ENCODE results near the gene GH1. TPM values are rescaled to one million over a fixed set of nuclear protein-coding genes. Genes with fewer than 3 reads are reported as not detected.

The GH1 gene
- total RNA-seq, 1 experiment from 2014 or later = not detected

GRCh38 chr17:63933598-63933997, 15.0 kb upstream of the GH1 start:
- CTCF ChIA-PET = interaction anchor here (0.8 to 3.9 kb wide), 4 partner anchors 13 to 200 kb away, joined by 3 to 17 read pairs (median 3); no protein-coding TSS in a partner anchor
- POLR2A ChIA-PET = no interaction called here
- RAD21 ChIA-PET (ENCODE audit: low non-redundant PET in 1 of 2, low total read pairs in 2 of 2, uncharacterized antibody in 2 of 2, unreplicated experiment in 2 of 2) = no interaction called here
- BruUV-seq (replicated peaks) = no TSS peak
- H3K4me3 ChIP-seq (replicated peaks in 1 of 2; ENCODE audit: low read depth in 1 of 2, low read length in 2 of 2) = no peak overlapping the region
- no peak overlapping the region for H3K9ac ChIP-seq (ENCODE audit: low read length)
- no peaks in the 10 kb centered on the region for H3K36me3 ChIP-seq (ENCODE audit: control insufficient read depth in 1 of 2, insufficient read depth in 2 of 2, low read length in 2 of 2)
- no peaks in the 10 kb centered on the region for H4K20me1 ChIP-seq (ENCODE audit: insufficient read depth)
- no peak for DNase-seq (ENCODE audit: low read depth, low spot score)
- no peak overlapping the region for H3K4me2 ChIP-seq (ENCODE audit: low read length)
- peaks cover 0 to 11% of the 10 kb centered on the region in 2 experiments; a peak in 3 of 4 replicates for H3K4me1 ChIP-seq (ENCODE audit: control insufficient read depth in 1 of 2, insufficient read depth in 2 of 2, low read length in 2 of 2)
- no peaks in the 10 kb centered on the region for H3K79me2 ChIP-seq (ENCODE audit: insufficient read depth, low read length)
- intact Hi-C loops (cut with micrococcal nuclease) = no loop called here
- H2AFZ ChIP-seq (ENCODE audit: low read depth, low read length, poor library complexity, severe bottlenecking) = no peak overlapping the region
- no peak for ATAC-seq
- H3K9me2 ChIP-seq (ENCODE audit: insufficient read depth) = no peaks in the 10 kb centered on the region
- no peaks in the 10 kb centered on the region for H3K9me3 ChIP-seq (ENCODE audit: control insufficient read depth in 1 of 2, insufficient read depth in 1 of 2, low read depth in 1 of 2, low read length in 2 of 2)
- no peak overlapping the region for H3K27ac ChIP-seq (ENCODE audit: low read depth, low read length)
- TF ChIP-seq JUND (IDR thresholded peaks at IDR 0.05) (no peak), SP1 (IDR thresholded peaks at IDR 0.05; ENCODE audit: low read depth) (no peak), REST (IDR thresholded peaks at IDR 0.05; ENCODE audit: low read depth) (no peak), POLR2A (IDR thresholded peaks at IDR 0.05; ENCODE audit: borderline replicate concordance, extremely low read depth, insufficient read depth, insufficient read length) (no peak), POLR2AphosphoS5 (IDR thresholded peaks at IDR 0.05; ENCODE audit: low read depth, low read length) (no peak), EZH2phosphoT487 (IDR thresholded peaks at IDR 0.05; ENCODE audit: borderline replicate concordance) (no peak), SRF (IDR thresholded peaks at IDR 0.05; ENCODE audit: low read depth) (no peak), EZH2 (IDR thresholded peaks at IDR 0.05) (no peak), ELF1 (IDR thresholded peaks at IDR 0.05; ENCODE audit: borderline replicate concordance, low read depth) (no peak), ATF3 (IDR thresholded peaks at IDR 0.05) (no peak), CBX3 (IDR thresholded peaks at IDR 0.05; ENCODE audit: low read depth) (no peak), CTCF (IDR thresholded peaks at IDR 0.05 in 2 of 3, conservative IDR thresholded peaks at IDR 0.05 in 1 of 3; ENCODE audit: borderline replicate concordance in 1 of 3, insufficient read depth in 1 of 3, low read depth in 2 of 3, low read length in 2 of 3) (no peak), ZFX (IDR thresholded peaks at IDR 0.05) (no peak), ZBTB33 (IDR thresholded peaks at IDR 0.05; ENCODE audit: extremely low read depth, insufficient replicate concordance, low read length) (no peak), MAX (IDR thresholded peaks at IDR 0.05) (no peak), TCF7L2 (IDR thresholded peaks at IDR 0.05; ENCODE audit: borderline replicate concordance, extremely low read depth, insufficient read depth, insufficient read length) (no peak), SIN3A (IDR thresholded peaks at IDR 0.05; ENCODE audit: low read depth) (no peak), ZNF274 (IDR thresholded peaks at IDR 0.05; ENCODE audit: low read depth, low read length) (no peak), EGR1 (IDR thresholded peaks at IDR 0.05; ENCODE audit: low read depth) (no peak)
- no peaks in the 10 kb centered on the region for H3K27me3 ChIP-seq (ENCODE audit: insufficient read depth, low read length)
